K562 (cell line): ENCODE data around the gene LRRC19. TPM values are rescaled to one million over a fixed set of nuclear protein-coding genes. Genes with fewer than 3 reads are reported as not detected.

Experiments used
- CREM ChIP-seq: IDR thresholded peaks from 2 replicates; pipeline ENCODE4 v1.6.1; 2014; ENCODE audit warnings: antibody characterized with exemption, low read depth
- ELF1 ChIP-seq: fragments of 200-800 bp; sonication (Bioruptor generic); IDR thresholded peaks from 2 replicates; pipeline ENCODE4 v1.6.1; 2016; ENCODE audit warnings: missing genetic modification characterization, missing compliant biosample characterization
- JUNB ChIP-seq: fragments of 450-650 bp; formaldehyde crosslinking; conservative IDR thresholded peaks from 2 replicates; pipeline ENCODE4 v1.4.0; 2020; ENCODE audit warnings: mild to moderate bottlenecking
- MEIS2 ChIP-seq: fragments of 450-650 bp; IDR thresholded peaks from 2 replicates; pipeline ENCODE4 v1.6.1; 2014; ENCODE audit warnings: mild to moderate bottlenecking; ENCODE audit not compliant: partially characterized antibody
- NCOA6 ChIP-seq: fragments of 450-650 bp; IDR thresholded peaks from 2 replicates; pipeline ENCODE4 v1.6.1; 2017; ENCODE audit warnings: mild to moderate bottlenecking
- NFXL1 ChIP-seq: fragments of 450-650 bp; formaldehyde crosslinking; IDR thresholded peaks from 2 replicates; pipeline ENCODE4 v1.4.0; 2021; ENCODE audit warnings: mild to moderate bottlenecking
- PHB ChIP-seq: fragments of 250-450 bp; sonication (Bioruptor Pico); IDR thresholded peaks from 2 replicates; pipeline ENCODE4 v1.5.0; 2021
- TCF7 ChIP-seq: sonication (generic); IDR thresholded peaks from 2 replicates; pipeline ENCODE4 v1.6.1; 2016; ENCODE audit warnings: antibody characterized with exemption, borderline replicate concordance
- ZNF140 ChIP-seq: fragments of 250-450 bp; sonication (Bioruptor Pico); IDR thresholded peaks from 2 replicates; pipeline ENCODE4 v1.8.0; 2021; ENCODE audit warnings: moderate library complexity, mild to moderate bottlenecking, inconsistent platforms
- ZNF274 ChIP-seq: IDR thresholded peaks from 2 replicates; pipeline ENCODE4 v1.6.1; 2011; ENCODE audit warnings: low read depth, mild to moderate bottlenecking, low read length, moderate library complexity, borderline replicate concordance
- ZNF354B ChIP-seq: fragments of 250-450 bp; sonication (Bioruptor Pico); IDR thresholded peaks from 2 replicates; pipeline ENCODE4 v1.4.0; 2020
- ZNF76 ChIP-seq: fragments of 250-450 bp; sonication (Bioruptor Pico); IDR thresholded peaks from 2 replicates; pipeline ENCODE4 v1.4.0; 2020; ENCODE audit warnings: mild to moderate bottlenecking, moderate library complexity, borderline replicate concordance
- ZNF79 ChIP-seq: fragments of 250-450 bp; sonication (Bioruptor Pico); IDR thresholded peaks from 2 replicates; pipeline ENCODE4 v1.4.0; 2020; ENCODE audit warnings: low read depth, mild to moderate bottlenecking, moderate library complexity
- polyA plus RNA-seq, 8 experiments: library from polyadenylated mRNA; depleted of rRNA in 4 of 8; stranded (reverse) in 5 of 8; unstranded in 3 of 8; fragments of >200 nt; fragmentation: Nextera tagmentation in 2 of 8; fragmentation: Illumina TruSeq in 1 of 8; extraction: Ambion mirVana in 2 of 8; extraction: Trizol in 1 of 8; gene quantifications; 2 replicates each; pipeline versions ENCODE4 v1.2.1 to v1.2.3, GENCODE V29; 2011 to 2014; ENCODE audit warnings: inconsistent platforms in 1 of 8, missing spikeins in 1 of 8
- total RNA-seq, 7 experiments: library from RNA; depleted of rRNA in 6 of 7; stranded (reverse); fragments of >200 nt in 6 of 7; fragmentation: Illumina TruSeq in 2 of 7; extraction: Trizol in 2 of 7; gene quantifications; 2 replicates each; pipeline versions ENCODE4 v1.2.1 to v1.2.3, GENCODE V29; 2011 to 2021; ENCODE audit warnings: low replicate concordance in 1 of 7
- TF ChIP-seq, protein P1 (sequence below): fragments of 450-650 bp; IDR thresholded peaks from 2 replicates; pipeline ENCODE4 v1.6.1; 2017; ENCODE audit warnings: mild to moderate bottlenecking, moderate library complexity
- TF ChIP-seq, protein P2 (sequence below), 2 experiments: fragments of 450-650 bp; IDR thresholded peaks; 2 replicates each; pipeline ENCODE4 v1.6.1; 2018; ENCODE audit warnings: mild to moderate bottlenecking in 2 of 2, low read depth in 1 of 2; ENCODE audit not compliant: partially characterized antibody in 2 of 2
- TF ChIP-seq, protein P3 (sequence below): fragments of 450-650 bp; IDR thresholded peaks from 2 replicates; pipeline ENCODE4 v1.6.1; 2016; ENCODE audit warnings: borderline replicate concordance
- TF ChIP-seq, protein P4 (sequence below): fragments of 150-350 bp; IDR thresholded peaks from 2 replicates; pipeline ENCODE4 v1.6.1; 2014; ENCODE audit warnings: low read depth, mild to moderate bottlenecking, low read length, borderline replicate concordance

The LRRC19 gene
- total and polyA plus RNA-seq, 9 of the 15 experiments (the other 6 are each of a cell fraction or from before 2014, with no cell fraction given) = not detected

DNA sequence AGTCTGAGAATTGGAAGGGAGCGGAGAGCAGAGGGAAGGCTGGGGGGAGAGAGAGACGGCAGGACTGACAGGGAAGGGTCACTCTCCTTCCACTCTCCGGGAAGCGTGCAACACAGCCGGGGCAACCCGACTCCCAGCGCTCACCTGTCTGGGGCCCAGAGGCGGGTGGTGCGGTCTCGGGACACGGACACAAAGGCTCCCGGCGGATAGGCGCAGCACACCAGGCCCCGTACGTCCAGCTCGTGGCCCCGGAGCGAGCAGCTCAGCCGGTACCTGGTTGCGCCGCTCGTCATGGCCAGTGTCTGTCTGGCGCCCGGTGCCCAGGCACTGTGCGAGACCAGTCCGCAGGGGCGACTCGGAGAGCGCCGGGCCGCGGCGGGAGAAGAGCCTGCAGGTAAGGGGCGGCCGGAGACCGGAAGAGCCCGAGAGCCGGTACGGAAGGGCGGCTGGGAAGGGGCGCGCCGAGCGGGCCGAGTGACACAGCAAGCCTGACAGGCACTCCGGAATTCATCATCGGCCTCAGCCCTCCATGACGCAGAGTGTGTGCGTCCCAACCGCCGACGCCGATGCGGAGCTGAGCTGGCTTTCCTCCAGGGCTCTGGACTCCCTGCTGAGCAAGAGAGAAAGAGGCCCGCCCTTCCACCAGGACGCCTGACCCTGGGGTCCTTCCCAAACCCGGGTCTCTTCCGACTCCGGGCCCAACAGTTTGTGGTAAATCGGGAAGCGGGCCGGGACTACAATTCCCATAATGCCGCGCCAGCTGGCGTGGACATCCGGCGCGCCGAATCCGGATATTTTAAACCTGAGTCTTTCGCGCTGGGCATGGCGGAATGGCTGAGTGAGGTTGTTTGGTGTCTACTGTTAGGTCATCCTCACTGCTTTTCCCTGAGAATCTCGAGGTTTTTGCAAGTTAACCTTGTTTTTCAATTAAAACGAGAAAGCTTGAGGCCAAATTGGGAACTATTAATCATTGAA, 58.4 kb downstream of the LRRC19 start, which contains the start of gene PLAA (continued):
- TF ChIP-seq JUNB (CRISPR knock-in tag) = no peak
- TF ChIP-seq, protein P1, sequence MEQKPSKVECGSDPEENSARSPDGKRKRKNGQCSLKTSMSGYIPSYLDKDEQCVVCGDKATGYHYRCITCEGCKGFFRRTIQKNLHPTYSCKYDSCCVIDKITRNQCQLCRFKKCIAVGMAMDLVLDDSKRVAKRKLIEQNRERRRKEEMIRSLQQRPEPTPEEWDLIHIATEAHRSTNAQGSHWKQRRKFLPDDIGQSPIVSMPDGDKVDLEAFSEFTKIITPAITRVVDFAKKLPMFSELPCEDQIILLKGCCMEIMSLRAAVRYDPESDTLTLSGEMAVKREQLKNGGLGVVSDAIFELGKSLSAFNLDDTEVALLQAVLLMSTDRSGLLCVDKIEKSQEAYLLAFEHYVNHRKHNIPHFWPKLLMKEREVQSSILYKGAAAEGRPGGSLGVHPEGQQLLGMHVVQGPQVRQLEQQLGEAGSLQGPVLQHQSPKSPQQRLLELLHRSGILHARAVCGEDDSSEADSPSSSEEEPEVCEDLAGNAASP = no peak
- TF ChIP-seq ZNF140 (CRISPR knock-in tag) = no peak
- peak; percentile 71 for TF ChIP-seq ELF1 (tag)
- peak; percentile 35 for TF ChIP-seq MEIS2
- TF ChIP-seq, protein P2, sequence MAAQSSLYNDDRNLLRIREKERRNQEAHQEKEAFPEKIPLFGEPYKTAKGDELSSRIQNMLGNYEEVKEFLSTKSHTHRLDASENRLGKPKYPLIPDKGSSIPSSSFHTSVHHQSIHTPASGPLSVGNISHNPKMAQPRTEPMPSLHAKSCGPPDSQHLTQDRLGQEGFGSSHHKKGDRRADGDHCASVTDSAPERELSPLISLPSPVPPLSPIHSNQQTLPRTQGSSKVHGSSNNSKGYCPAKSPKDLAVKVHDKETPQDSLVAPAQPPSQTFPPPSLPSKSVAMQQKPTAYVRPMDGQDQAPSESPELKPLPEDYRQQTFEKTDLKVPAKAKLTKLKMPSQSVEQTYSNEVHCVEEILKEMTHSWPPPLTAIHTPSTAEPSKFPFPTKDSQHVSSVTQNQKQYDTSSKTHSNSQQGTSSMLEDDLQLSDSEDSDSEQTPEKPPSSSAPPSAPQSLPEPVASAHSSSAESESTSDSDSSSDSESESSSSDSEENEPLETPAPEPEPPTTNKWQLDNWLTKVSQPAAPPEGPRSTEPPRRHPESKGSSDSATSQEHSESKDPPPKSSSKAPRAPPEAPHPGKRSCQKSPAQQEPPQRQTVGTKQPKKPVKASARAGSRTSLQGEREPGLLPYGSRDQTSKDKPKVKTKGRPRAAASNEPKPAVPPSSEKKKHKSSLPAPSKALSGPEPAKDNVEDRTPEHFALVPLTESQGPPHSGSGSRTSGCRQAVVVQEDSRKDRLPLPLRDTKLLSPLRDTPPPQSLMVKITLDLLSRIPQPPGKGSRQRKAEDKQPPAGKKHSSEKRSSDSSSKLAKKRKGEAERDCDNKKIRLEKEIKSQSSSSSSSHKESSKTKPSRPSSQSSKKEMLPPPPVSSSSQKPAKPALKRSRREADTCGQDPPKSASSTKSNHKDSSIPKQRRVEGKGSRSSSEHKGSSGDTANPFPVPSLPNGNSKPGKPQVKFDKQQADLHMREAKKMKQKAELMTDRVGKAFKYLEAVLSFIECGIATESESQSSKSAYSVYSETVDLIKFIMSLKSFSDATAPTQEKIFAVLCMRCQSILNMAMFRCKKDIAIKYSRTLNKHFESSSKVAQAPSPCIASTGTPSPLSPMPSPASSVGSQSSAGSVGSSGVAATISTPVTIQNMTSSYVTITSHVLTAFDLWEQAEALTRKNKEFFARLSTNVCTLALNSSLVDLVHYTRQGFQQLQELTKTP (IDR thresholded peaks at IDR 0.05; ENCODE audit: low read depth in 1 of 2, partially characterized antibody in 2 of 2) = peak in 1 of 2 experiments; percentile 78
- TF ChIP-seq ZNF274 = no peak
- no peak for TF ChIP-seq ZNF79
- TF ChIP-seq, protein P3, sequence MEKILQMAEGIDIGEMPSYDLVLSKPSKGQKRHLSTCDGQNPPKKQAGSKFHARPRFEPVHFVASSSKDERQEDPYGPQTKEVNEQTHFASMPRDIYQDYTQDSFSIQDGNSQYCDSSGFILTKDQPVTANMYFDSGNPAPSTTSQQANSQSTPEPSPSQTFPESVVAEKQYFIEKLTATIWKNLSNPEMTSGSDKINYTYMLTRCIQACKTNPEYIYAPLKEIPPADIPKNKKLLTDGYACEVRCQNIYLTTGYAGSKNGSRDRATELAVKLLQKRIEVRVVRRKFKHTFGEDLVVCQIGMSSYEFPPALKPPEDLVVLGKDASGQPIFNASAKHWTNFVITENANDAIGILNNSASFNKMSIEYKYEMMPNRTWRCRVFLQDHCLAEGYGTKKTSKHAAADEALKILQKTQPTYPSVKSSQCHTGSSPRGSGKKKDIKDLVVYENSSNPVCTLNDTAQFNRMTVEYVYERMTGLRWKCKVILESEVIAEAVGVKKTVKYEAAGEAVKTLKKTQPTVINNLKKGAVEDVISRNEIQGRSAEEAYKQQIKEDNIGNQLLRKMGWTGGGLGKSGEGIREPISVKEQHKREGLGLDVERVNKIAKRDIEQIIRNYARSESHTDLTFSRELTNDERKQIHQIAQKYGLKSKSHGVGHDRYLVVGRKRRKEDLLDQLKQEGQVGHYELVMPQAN = 0 out of 2 replicates have a peak, but pooled peaks have one; percentile 38
- no peak for TF ChIP-seq TCF7
- TF ChIP-seq PHB (CRISPR knock-in tag) = no peak
- TF ChIP-seq, protein P4, sequence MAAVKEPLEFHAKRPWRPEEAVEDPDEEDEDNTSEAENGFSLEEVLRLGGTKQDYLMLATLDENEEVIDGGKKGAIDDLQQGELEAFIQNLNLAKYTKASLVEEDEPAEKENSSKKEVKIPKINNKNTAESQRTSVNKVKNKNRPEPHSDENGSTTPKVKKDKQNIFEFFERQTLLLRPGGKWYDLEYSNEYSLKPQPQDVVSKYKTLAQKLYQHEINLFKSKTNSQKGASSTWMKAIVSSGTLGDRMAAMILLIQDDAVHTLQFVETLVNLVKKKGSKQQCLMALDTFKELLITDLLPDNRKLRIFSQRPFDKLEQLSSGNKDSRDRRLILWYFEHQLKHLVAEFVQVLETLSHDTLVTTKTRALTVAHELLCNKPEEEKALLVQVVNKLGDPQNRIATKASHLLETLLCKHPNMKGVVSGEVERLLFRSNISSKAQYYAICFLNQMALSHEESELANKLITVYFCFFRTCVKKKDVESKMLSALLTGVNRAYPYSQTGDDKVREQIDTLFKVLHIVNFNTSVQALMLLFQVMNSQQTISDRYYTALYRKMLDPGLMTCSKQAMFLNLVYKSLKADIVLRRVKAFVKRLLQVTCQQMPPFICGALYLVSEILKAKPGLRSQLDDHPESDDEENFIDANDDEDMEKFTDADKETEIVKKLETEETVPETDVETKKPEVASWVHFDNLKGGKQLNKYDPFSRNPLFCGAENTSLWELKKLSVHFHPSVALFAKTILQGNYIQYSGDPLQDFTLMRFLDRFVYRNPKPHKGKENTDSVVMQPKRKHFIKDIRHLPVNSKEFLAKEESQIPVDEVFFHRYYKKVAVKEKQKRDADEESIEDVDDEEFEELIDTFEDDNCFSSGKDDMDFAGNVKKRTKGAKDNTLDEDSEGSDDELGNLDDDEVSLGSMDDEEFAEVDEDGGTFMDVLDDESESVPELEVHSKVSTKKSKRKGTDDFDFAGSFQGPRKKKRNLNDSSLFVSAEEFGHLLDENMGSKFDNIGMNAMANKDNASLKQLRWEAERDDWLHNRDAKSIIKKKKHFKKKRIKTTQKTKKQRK = no peak
- TF ChIP-seq ZNF76 (CRISPR knock-in tag) = no peak
- no peak for TF ChIP-seq NCOA6
- TF ChIP-seq CREM = peak; percentile 98
- TF ChIP-seq ZNF354B (CRISPR knock-in tag) = no peak
- TF ChIP-seq NFXL1 (CRISPR knock-in tag) = no peak
